H1 (cell line): ENCODE measurements around the gene ANKRD13B. TPM values are rescaled to one million over a fixed set of nuclear protein-coding genes. Genes with fewer than 3 reads are reported as not detected.

Experiments
- CTCF ChIA-PET: fragments of 300-600 bp; sonication (Branson Sonifier 250); formaldehyde crosslinking; loops from one replicate; lab custom pipeline; 2021; ENCODE audit not compliant: partially characterized antibody; lab: Charles Lee
- POLR2A ChIA-PET: fragments of 300-600 bp; sonication (Branson Sonifier 250); formaldehyde crosslinking; loops from one replicate; lab custom pipeline; 2021; ENCODE audit warnings: inconsistent platforms; ENCODE audit not compliant: partially characterized antibody; lab: Charles Lee
- DNase-seq, 2 experiments: peaks; one replicate each; pipeline versions ENCODE4 v3.0.0 to v3.0.0-alpha.2; 2010 to 2022; ENCODE audit warnings: low spot score in 2 of 2, low read depth in 1 of 2, mixed read lengths in 1 of 2
- FAIRE-seq: peaks from 2 replicates; lab custom pipeline; 2011; peaks lifted over from hg19 to GRCh38; lab: Jason Lieb, UNC
- H2AFZ ChIP-seq: 2 replicates; pipeline ENCODE4 v1.8.1; 2012; ENCODE audit warnings: low read length, inconsistent platforms
- H2AK5ac ChIP-seq: 2 replicates; pipeline ENCODE4 v1.6.1; 2013; ENCODE audit warnings: low read depth, low read length
- H2BK120ac ChIP-seq: replicated peaks from 2 replicates; pipeline ENCODE3; 2013; ENCODE audit warnings: low read depth, low read length, inconsistent platforms
- H2BK12ac ChIP-seq: 2 replicates; pipeline ENCODE4 v1.6.1; 2013; ENCODE audit warnings: low read depth, low read length
- H2BK15ac ChIP-seq: 2 replicates; pipeline ENCODE4 v1.6.1; 2013; ENCODE audit warnings: low read length
- H2BK20ac ChIP-seq: 2 replicates; pipeline ENCODE4 v1.6.1; 2013; ENCODE audit warnings: low read length
- H2BK5ac ChIP-seq: 2 replicates; pipeline ENCODE4 v1.6.1; 2013; ENCODE audit warnings: low read depth, low read length
- H3K14ac ChIP-seq: 2 replicates; pipeline ENCODE4 v1.6.1; 2013; ENCODE audit warnings: inconsistent platforms; ENCODE audit not compliant: insufficient read length
- H3K18ac ChIP-seq: 2 replicates; pipeline ENCODE4 v1.6.1; 2013; ENCODE audit warnings: low read length; ENCODE audit errors: extremely low read depth
- H3K23ac ChIP-seq: 2 replicates; pipeline ENCODE4 v1.6.1; 2013; ENCODE audit warnings: inconsistent platforms; ENCODE audit not compliant: insufficient read length
- H3K23me2 ChIP-seq: 2 replicates; pipeline ENCODE4 v1.6.1; 2013; ENCODE audit warnings: low read depth, low read length
- H3K27ac ChIP-seq: 2 replicates; pipeline ENCODE4 v1.6.1; 2011; ENCODE audit warnings: low read depth, low read length, inconsistent platforms
- H3K27me3 ChIP-seq, 4 experiments: replicated peaks in 1 of 4; 1 replicate in 1 of 4; 2 replicates in 3 of 4; pipeline versions ENCODE4 v1.6.1 to v1.8.1; 2011 to 2013; ENCODE audit warnings: low read length in 3 of 4, mild to moderate bottlenecking in 3 of 4, inconsistent platforms in 2 of 4, mixed read lengths in 2 of 4, moderate library complexity in 1 of 4; ENCODE audit not compliant: control insufficient read depth in 3 of 4, insufficient read depth in 3 of 4; ENCODE audit errors: extremely low read depth in 1 of 4
- H3K36me3 ChIP-seq, 4 experiments: 2 replicates each; pipeline versions ENCODE4 v1.6.1 to v1.8.1; 2011 to 2013; ENCODE audit warnings: mild to moderate bottlenecking in 4 of 4, low read length in 3 of 4, moderate library complexity in 2 of 4, control low read depth in 1 of 4, inconsistent platforms in 1 of 4; ENCODE audit not compliant: insufficient read depth in 4 of 4, control insufficient read depth in 2 of 4
- H3K4ac ChIP-seq: replicated peaks from 2 replicates; pipeline ENCODE3; 2013; ENCODE audit warnings: low read length, low read depth, mixed read lengths, inconsistent platforms; ENCODE audit not compliant: insufficient read length
- H3K4me1 ChIP-seq, 4 experiments: replicated peaks in 1 of 4; 1 replicate in 1 of 4; 2 replicates in 3 of 4; pipeline versions ENCODE4 v1.6.1 to v1.8.1; 2011 to 2013; ENCODE audit warnings: low read length in 3 of 4, inconsistent platforms in 2 of 4, mixed read lengths in 1 of 4; ENCODE audit not compliant: insufficient read depth in 4 of 4, control insufficient read depth in 3 of 4
- H3K4me2 ChIP-seq, 2 experiments: 2 replicates each; pipeline versions ENCODE4 v1.6.1 to v1.8.1; 2011 to 2013; ENCODE audit warnings: low read depth in 2 of 2, low read length in 2 of 2, control low read depth in 1 of 2, inconsistent platforms in 1 of 2, mild to moderate bottlenecking in 1 of 2; ENCODE audit not compliant: insufficient read depth in 1 of 2
- H3K4me3 ChIP-seq, 4 experiments: fragments of 200-600, 300-600 bp in 1 of 4; sonication (generic), shearing (Covaris generic), sonication (Bioruptor Twin) in 1 of 4; 2 replicates each; pipeline versions ENCODE4 v1.5.1 to v1.8.1; 2011 to 2016; ENCODE audit warnings: low read length in 4 of 4, low read depth in 3 of 4, control low read depth in 2 of 4, inconsistent platforms in 2 of 4, mild to moderate bottlenecking in 2 of 4, mixed read lengths in 1 of 4, moderate library complexity in 1 of 4; ENCODE audit not compliant: insufficient read depth in 2 of 4; ENCODE audit errors: extremely low read depth in 1 of 4
- H3K56ac ChIP-seq: replicated peaks from 2 replicates; pipeline ENCODE3; 2013; ENCODE audit warnings: low read depth, mild to moderate bottlenecking, mixed read lengths, low read length, inconsistent platforms; ENCODE audit not compliant: insufficient read length
- H3K79me1 ChIP-seq: 2 replicates; pipeline ENCODE4 v1.6.1; 2013; ENCODE audit warnings: low read depth, low read length, control low read depth
- H3K79me2 ChIP-seq, 2 experiments: 2 replicates each; pipeline versions ENCODE4 v1.6.1 to v1.8.1; 2012 to 2013; ENCODE audit warnings: low read length in 2 of 2, mild to moderate bottlenecking in 2 of 2, inconsistent platforms in 1 of 2; ENCODE audit not compliant: insufficient read depth in 2 of 2, control insufficient read depth in 1 of 2
- H3K9ac ChIP-seq, 4 experiments: replicated peaks in 1 of 4; 1 replicate in 1 of 4; 2 replicates in 3 of 4; pipeline versions ENCODE4 v1.6.1 to v1.8.1; 2011 to 2013; ENCODE audit warnings: low read depth in 3 of 4, low read length in 3 of 4, control low read depth in 2 of 4, mild to moderate bottlenecking in 2 of 4, moderate library complexity in 2 of 4, inconsistent platforms in 1 of 4; ENCODE audit errors: extremely low read depth in 1 of 4
- H3K9me3 ChIP-seq, 2 experiments: 2 replicates each; pipeline versions ENCODE4 v1.6.1 to v1.8.1; 2012 to 2013; ENCODE audit warnings: mild to moderate bottlenecking in 2 of 2, moderate library complexity in 2 of 2, control low read depth in 1 of 2, inconsistent platforms in 1 of 2, low read depth in 1 of 2, low read length in 1 of 2, mixed read lengths in 1 of 2; ENCODE audit not compliant: insufficient read depth in 2 of 2
- H4K20me1 ChIP-seq, 2 experiments: replicated peaks in 1 of 2; 2 replicates each; pipeline versions ENCODE3 to v1.8.1; 2011 to 2013; ENCODE audit warnings: inconsistent platforms in 2 of 2, low read length in 2 of 2, mild to moderate bottlenecking in 1 of 2; ENCODE audit not compliant: insufficient read depth in 2 of 2, control insufficient read depth in 1 of 2
- H4K5ac ChIP-seq: 2 replicates; pipeline ENCODE4 v1.6.1; 2013; ENCODE audit warnings: low read length, low read depth, mixed read lengths, inconsistent platforms; ENCODE audit not compliant: insufficient read length
- H4K8ac ChIP-seq: 2 replicates; pipeline ENCODE4 v1.8.0; 2013; ENCODE audit warnings: mild to moderate bottlenecking, moderate library complexity, low read length, inconsistent platforms; ENCODE audit not compliant: insufficient read depth; ENCODE audit errors: extremely low read depth
- H4K91ac ChIP-seq: replicated peaks from 2 replicates; pipeline ENCODE3; 2013; ENCODE audit warnings: low read length, mixed read lengths, inconsistent platforms; ENCODE audit not compliant: insufficient read length
- BRCA1 ChIP-seq: IDR thresholded peaks from 2 replicates; pipeline ENCODE4 v1.6.1; 2012; ENCODE audit warnings: low read depth, low read length, improper control_type of control experiment
- CTBP2 ChIP-seq: IDR thresholded peaks from 2 replicates; pipeline ENCODE4 v1.7.0; 2011; ENCODE audit warnings: borderline replicate concordance, mild to moderate bottlenecking, moderate library complexity, mixed read lengths, low read length; ENCODE audit not compliant: insufficient read depth, insufficient read length
- EP300 ChIP-seq, 2 experiments: IDR thresholded peaks; 1 replicate in 1 of 2; 2 replicates in 1 of 2; pipeline ENCODE4 v1.6.1; 2011 to 2012; ENCODE audit warnings: low read depth in 2 of 2, low read length in 2 of 2, mild to moderate bottlenecking in 2 of 2, borderline replicate concordance in 1 of 2, inconsistent platforms in 1 of 2, moderate library complexity in 1 of 2
- SRF ChIP-seq: IDR thresholded peaks from 2 replicates; pipeline ENCODE4 v1.6.1; 2011; ENCODE audit warnings: mild to moderate bottlenecking, low read depth, low read length, moderate library complexity
- WGBS, 2 experiments: shearing (Covaris generic) in 1 of 2; methylation state at CpG; one replicate each; pipeline versions ENCODE4 v1.1.6 to v1.1.7; 2013 to 2015; ENCODE audit warnings: low lambda C conversion rate in 2 of 2, mixed read lengths in 2 of 2, inconsistent platforms in 1 of 2, low coverage in 1 of 2, missing lambda C conversion rate in 1 of 2; ENCODE audit not compliant: insufficient replicate concordance in 2 of 2, insufficient coverage in 1 of 2, insufficient read length in 1 of 2; ENCODE audit errors: extremely low coverage in 1 of 2, missing lambda C conversion rate in 1 of 2; 5-methylcytosine and 5-hydroxymethylcytosine counted together
- polyA plus RNA-seq, 7 experiments: library from polyadenylated mRNA; depleted of rRNA in 3 of 7; stranded (reverse) in 5 of 7; unstranded in 2 of 7; fragments of >200 nt in 5 of 7; fragments of 200-250 nt in 2 of 7; gene quantifications; 1 replicate in 5 of 7; 2 replicates in 1 of 7; 4 replicates in 1 of 7; pipeline versions ENCODE4 v1.2.1 to v1.2.3, GENCODE V29; 2011 to 2013; ENCODE audit warnings: missing spikeins in 2 of 7, mixed read lengths in 2 of 7
- total RNA-seq: library from RNA; stranded (reverse); fragmentation: NEBNext Ultra II Directional; extraction: Animal tissue kit (Norgen Biotek cat#: 25700); gene quantifications from 2 replicates; pipeline ENCODE4 v1.2.1, GENCODE V29; 2021

The ANKRD13B gene
- total and polyA plus RNA-seq, 2 of the 8 experiments (the other 6 are each of a cell fraction or from before 2014, with no cell fraction given): 16.4 to 48.5 TPM

DNA sequence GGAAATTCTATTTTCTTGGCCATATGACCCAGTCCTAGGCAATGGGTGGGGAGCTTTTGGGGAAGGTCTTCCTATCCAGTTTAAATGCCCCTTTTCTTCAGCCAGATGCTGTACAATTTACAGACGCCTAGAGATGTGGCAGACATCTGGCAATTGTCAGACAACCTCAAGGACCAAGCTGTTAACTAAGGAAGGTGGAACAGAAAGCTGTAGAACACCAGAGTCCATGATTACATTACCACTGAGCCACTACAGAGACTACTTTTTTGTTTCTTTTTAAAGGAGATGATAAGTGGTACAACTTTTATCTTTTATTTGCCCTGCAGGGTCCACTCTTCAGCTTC is 50.9 kb downstream of the ANKRD13B start:
- CTCF ChIA-PET: interaction anchor here (0.5 to 7.9 kb wide), 13 partner anchors 10 to 296 kb away, joined by 3 to 97 read pairs (median 3); partner anchors contain the start of gene CORO6

More for the DNA sequence above, 50.9 kb downstream of the ANKRD13B start:
- no peak overlapping the region for H3K4me3 ChIP-seq
- no peak overlapping the region for H2BK5ac ChIP-seq
- no peaks in the 10 kb centered on the region for H3K79me1 ChIP-seq
- H3K9me3 ChIP-seq: no peaks in the 10 kb centered on the region
- no peak overlapping the region for H3K27ac ChIP-seq
- no peak overlapping the region for H4K8ac ChIP-seq
- H3K23me2 ChIP-seq: no peaks in the 10 kb centered on the region; the same call in 1 of the 2 replicates
- no peak overlapping the region for H3K4ac ChIP-seq
- H2BK120ac ChIP-seq: no peak overlapping the region
- no peak overlapping the region for H3K14ac ChIP-seq
- no peak overlapping the region for H3K9ac ChIP-seq
- H4K20me1 ChIP-seq: no peaks in the 10 kb centered on the region
- no peak overlapping the region for H3K18ac ChIP-seq
- no peak overlapping the region for H2BK20ac ChIP-seq
- H3K79me2 ChIP-seq: no peaks in the 10 kb centered on the region
- no peak overlapping the region for H2BK15ac ChIP-seq
- peaks cover 0 to 10% (median 3%) of the 10 kb centered on the region in 4 experiments; a peak in 3 of 7 replicates for H3K4me1 ChIP-seq
- H2AK5ac ChIP-seq: no peak overlapping the region
- no peak overlapping the region for H4K91ac ChIP-seq
- DNase-seq (no peak), FAIRE-seq (no peak)
- no peak overlapping the region for H3K56ac ChIP-seq
- H2BK12ac ChIP-seq: no peak overlapping the region
- no peaks in the 10 kb centered on the region for H3K36me3 ChIP-seq
- H3K4me2 ChIP-seq: no peak overlapping the region
- H3K27me3 ChIP-seq: no peaks in the 10 kb centered on the region
- POLR2A ChIA-PET: no interaction called here
- H3K23ac ChIP-seq: no peak overlapping the region
- 80% methylated on average over 1 of the region's 1 CpG; no CpG with 5 or more reads in 1 of the 2 experiments for WGBS, 2 experiments
- no peak overlapping the region for H2AFZ ChIP-seq
- no peak overlapping the region for H4K5ac ChIP-seq
- TF ChIP-seq BRCA1 (no peak), CTBP2 (no peak), EP300 (IDR thresholded peaks at IDR 0.05; ENCODE audit: borderline replicate concordance in 1 of 2, low read depth in 2 of 2, low read length in 2 of 2) (no peak), SRF (no peak)
